K562 (cell line): Measurements from ENCODE around the gene FUT6. TPM values are rescaled to one million over a fixed set of nuclear protein-coding genes. Genes with fewer than 3 reads are reported as not detected.
A peak's percentile ranks its signal among the peaks of the same experiment; 100 is the strongest.

Experiments
- ATF3 ChIP-seq, 2 experiments: fragments of 450-650 bp in 1 of 2; sonication (generic) in 1 of 2; formaldehyde crosslinking in 1 of 2; IDR thresholded peaks in 1 of 2; conservative IDR thresholded peaks in 1 of 2; 2 replicates each; pipeline versions ENCODE4 v1.6.1 to v1.8.1; 2016 to 2023; ENCODE audit warnings: mild to moderate bottlenecking in 2 of 2, moderate library complexity in 2 of 2, inconsistent platforms in 1 of 2, missing genetic modification reagents in 1 of 2
- CBFA2T2 ChIP-seq: fragments of 450-650 bp; conservative IDR thresholded peaks from 2 replicates; pipeline ENCODE4 v1.6.1; 2017; ENCODE audit warnings: mild to moderate bottlenecking
- CEBPB ChIP-seq: fragments of 450-650 bp; IDR thresholded peaks from 2 replicates; pipeline ENCODE4 v1.6.1; 2016; ENCODE audit warnings: missing genetic modification characterization, missing compliant biosample characterization
- CEBPZ ChIP-seq: fragments of 150-350 bp; IDR thresholded peaks from 2 replicates; pipeline ENCODE4 v1.6.1; 2014; ENCODE audit warnings: low read depth, mild to moderate bottlenecking, low read length, borderline replicate concordance
- ESRRB ChIP-seq: fragments of 250-450 bp; sonication (Bioruptor Pico); IDR thresholded peaks from 2 replicates; pipeline ENCODE4 v1.5.0; 2020; ENCODE audit warnings: mild to moderate bottlenecking, moderate library complexity, borderline replicate concordance
- ETS2 ChIP-seq: IDR thresholded peaks from 2 replicates; pipeline ENCODE4 v1.6.1; 2016; ENCODE audit warnings: borderline replicate concordance, missing genetic modification characterization, mild to moderate bottlenecking, moderate library complexity, missing compliant biosample characterization; ENCODE audit not compliant: poor library complexity, severe bottlenecking
- GTF2A2 ChIP-seq: IDR thresholded peaks from 2 replicates; pipeline ENCODE4 v1.6.1; 2016; ENCODE audit warnings: mild to moderate bottlenecking, missing genetic modification characterization, missing compliant biosample characterization
- HES1 ChIP-seq: fragments of 450-650 bp; IDR thresholded peaks from 2 replicates; pipeline ENCODE4 v1.6.1; 2016; ENCODE audit warnings: low read depth, mild to moderate bottlenecking, moderate library complexity
- HMG20A ChIP-seq: fragments of 450-650 bp; formaldehyde crosslinking; conservative IDR thresholded peaks from 2 replicates; pipeline ENCODE4 v1.4.0; 2020; ENCODE audit warnings: mild to moderate bottlenecking, mixed read lengths
- HNRNPL ChIP-seq: fragments of 200-400 bp; formaldehyde crosslinking; IDR thresholded peaks from 2 replicates; pipeline ENCODE4 v1.6.1; 2017; ENCODE audit warnings: low read depth, mild to moderate bottlenecking, low read length
- ILK ChIP-seq: fragments of 450-650 bp; IDR thresholded peaks from 2 replicates; pipeline ENCODE4 v1.6.1; 2016; ENCODE audit warnings: missing genetic modification characterization, low read depth, mild to moderate bottlenecking, missing compliant biosample characterization, moderate library complexity, borderline replicate concordance
- KAT7 ChIP-seq: sonication (generic); formaldehyde crosslinking; IDR thresholded peaks from 2 replicates; pipeline ENCODE4 v1.8.0; 2022; ENCODE audit warnings: missing genetic modification reagents, mild to moderate bottlenecking, borderline replicate concordance
- MCM7 ChIP-seq, 2 experiments: fragments of 450-650 bp; IDR thresholded peaks; 2 replicates each; pipeline ENCODE4 v1.6.1; 2016 to 2018
- NR2C2 ChIP-seq, 2 experiments: fragments of 200-800 bp in 1 of 2; sonication (Bioruptor generic) in 1 of 2; sonication (generic) in 1 of 2; formaldehyde crosslinking in 1 of 2; IDR thresholded peaks; 2 replicates each; pipeline versions ENCODE4 v1.6.1 to v1.8.0; 2016 to 2022; ENCODE audit warnings: mild to moderate bottlenecking in 1 of 2, missing compliant biosample characterization in 1 of 2, missing genetic modification characterization in 1 of 2, missing genetic modification reagents in 1 of 2
- PPARD ChIP-seq: fragments of 250-450 bp; sonication (Bioruptor Pico); IDR thresholded peaks from 2 replicates; pipeline ENCODE4 v1.8.0; 2022; ENCODE audit warnings: inconsistent platforms, mild to moderate bottlenecking, moderate library complexity
- RBM34 ChIP-seq: fragments of 200-400 bp; formaldehyde crosslinking; IDR thresholded peaks from 2 replicates; pipeline ENCODE4 v1.6.1; 2018; ENCODE audit warnings: low read length, borderline replicate concordance; ENCODE audit not compliant: insufficient read depth
- SREBF2 ChIP-seq: sonication (generic); formaldehyde crosslinking; IDR thresholded peaks from 2 replicates; pipeline ENCODE4 v1.4.0; 2020; ENCODE audit warnings: mild to moderate bottlenecking, missing genetic modification reagents
- TBL1XR1 ChIP-seq, 2 experiments: IDR thresholded peaks; 2 replicates each; pipeline ENCODE4 v1.6.1; 2012; ENCODE audit warnings: improper control_type of control experiment in 2 of 2, low read length in 2 of 2, mild to moderate bottlenecking in 1 of 2
- TCF15 ChIP-seq: fragments of 250-450 bp; sonication (Bioruptor Pico); IDR thresholded peaks from 2 replicates; pipeline ENCODE4 v1.8.0; 2022; ENCODE audit warnings: moderate library complexity, mild to moderate bottlenecking, inconsistent platforms
- TOE1 ChIP-seq, 2 experiments: fragments of 450-650 bp in 1 of 2; sonication (generic) in 1 of 2; formaldehyde crosslinking in 1 of 2; IDR thresholded peaks; 2 replicates each; pipeline versions ENCODE4 v1.7.1 to v1.8.0; 2016 to 2022; ENCODE audit warnings: borderline replicate concordance in 2 of 2, mild to moderate bottlenecking in 2 of 2, antibody characterized with exemption in 1 of 2, inconsistent platforms in 1 of 2, low read depth in 1 of 2, missing genetic modification reagents in 1 of 2, moderate library complexity in 1 of 2
- ZNF561 ChIP-seq: fragments of 450-650 bp; formaldehyde crosslinking; conservative IDR thresholded peaks from 2 replicates; pipeline ENCODE4 v1.4.0; 2020; ENCODE audit warnings: mild to moderate bottlenecking, moderate library complexity
- ZNF696 ChIP-seq: fragments of 250-450 bp; sonication (Bioruptor Pico); conservative IDR thresholded peaks from 2 replicates; pipeline ENCODE4 v1.4.0; 2020; ENCODE audit warnings: mild to moderate bottlenecking, moderate library complexity
- polyA plus RNA-seq, 8 experiments: library from polyadenylated mRNA; depleted of rRNA in 4 of 8; stranded (reverse) in 5 of 8; unstranded in 3 of 8; fragments of >200 nt; fragmentation: Nextera tagmentation in 2 of 8; fragmentation: Illumina TruSeq in 1 of 8; extraction: Ambion mirVana in 2 of 8; extraction: Trizol in 1 of 8; gene quantifications; 2 replicates each; pipeline versions ENCODE4 v1.2.1 to v1.2.3, GENCODE V29; 2011 to 2014; ENCODE audit warnings: inconsistent platforms in 1 of 8, missing spikeins in 1 of 8
- total RNA-seq, 7 experiments: library from RNA; depleted of rRNA in 6 of 7; stranded (reverse); fragments of >200 nt in 6 of 7; fragmentation: Illumina TruSeq in 2 of 7; extraction: Trizol in 2 of 7; gene quantifications; 2 replicates each; pipeline versions ENCODE4 v1.2.1 to v1.2.3, GENCODE V29; 2011 to 2021; ENCODE audit warnings: low replicate concordance in 1 of 7

The FUT6 gene
- total and polyA plus RNA-seq, 9 of the 15 experiments (the other 6 are each of a cell fraction or from before 2014, with no cell fraction given) = 0.04 TPM; not detected in 8

GRCh38 chr19:5805462-5806132, 33.9 kb downstream of the FUT6 start (continued):
- TF ChIP-seq TCF15 (CRISPR knock-in tag) (no peak), CEBPZ (no peak), SREBF2 (CRISPR knock-in tag) (no peak), ETS2 (tag) (no peak), PPARD (no peak), HES1 (no peak), MCM7 (IDR thresholded peaks at IDR 0.05) (no peak), NR2C2 (CRISPR knock-in tag; IDR thresholded peaks at IDR 0.05) (no peak), NR2C2 (tag; IDR thresholded peaks at IDR 0.05) (no peak), GTF2A2 (tag) (no peak), TOE1 (IDR thresholded peaks at IDR 0.05; ENCODE audit: borderline replicate concordance) (peak; percentile 60; the same call in 1 of the 2 replicates), TOE1 (CRISPR knock-in tag; IDR thresholded peaks at IDR 0.05; ENCODE audit: borderline replicate concordance, low read depth) (no peak), ZNF561 (CRISPR knock-in tag) (no peak), CBFA2T2 (no peak), KAT7 (CRISPR knock-in tag) (no peak), ZNF696 (CRISPR knock-in tag) (no peak), HNRNPL (no peak), ATF3 (IDR thresholded peaks at IDR 0.05) (no peak), ATF3 (CRISPR knock-in tag; conservative IDR thresholded peaks at IDR 0.05) (no peak), ESRRB (CRISPR knock-in tag) (no peak), ILK (no peak), HMG20A (no peak), CEBPB (no peak), TBL1XR1 (IDR thresholded peaks at IDR 0.05; ENCODE audit: low read length in 2 of 2) (no peak), RBM34 (no peak)
